GM12872 (cell line): ENCODE data around the gene NASP.

Source experiments
- TF ChIP-seq, protein P1 (sequence below): IDR thresholded peaks from 3 replicates; pipeline ENCODE4 v1.5.1; 2011; ENCODE audit warnings: low read depth, mild to moderate bottlenecking, low read length, moderate library complexity; ENCODE audit not compliant: insufficient read depth

NASP gene

GRCh38 chr1:45615885-45616284 is 32.0 kb downstream of the NASP start:
- TF ChIP-seq, protein P1, sequence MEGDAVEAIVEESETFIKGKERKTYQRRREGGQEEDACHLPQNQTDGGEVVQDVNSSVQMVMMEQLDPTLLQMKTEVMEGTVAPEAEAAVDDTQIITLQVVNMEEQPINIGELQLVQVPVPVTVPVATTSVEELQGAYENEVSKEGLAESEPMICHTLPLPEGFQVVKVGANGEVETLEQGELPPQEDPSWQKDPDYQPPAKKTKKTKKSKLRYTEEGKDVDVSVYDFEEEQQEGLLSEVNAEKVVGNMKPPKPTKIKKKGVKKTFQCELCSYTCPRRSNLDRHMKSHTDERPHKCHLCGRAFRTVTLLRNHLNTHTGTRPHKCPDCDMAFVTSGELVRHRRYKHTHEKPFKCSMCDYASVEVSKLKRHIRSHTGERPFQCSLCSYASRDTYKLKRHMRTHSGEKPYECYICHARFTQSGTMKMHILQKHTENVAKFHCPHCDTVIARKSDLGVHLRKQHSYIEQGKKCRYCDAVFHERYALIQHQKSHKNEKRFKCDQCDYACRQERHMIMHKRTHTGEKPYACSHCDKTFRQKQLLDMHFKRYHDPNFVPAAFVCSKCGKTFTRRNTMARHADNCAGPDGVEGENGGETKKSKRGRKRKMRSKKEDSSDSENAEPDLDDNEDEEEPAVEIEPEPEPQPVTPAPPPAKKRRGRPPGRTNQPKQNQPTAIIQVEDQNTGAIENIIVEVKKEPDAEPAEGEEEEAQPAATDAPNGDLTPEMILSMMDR = no peak

DNA sequence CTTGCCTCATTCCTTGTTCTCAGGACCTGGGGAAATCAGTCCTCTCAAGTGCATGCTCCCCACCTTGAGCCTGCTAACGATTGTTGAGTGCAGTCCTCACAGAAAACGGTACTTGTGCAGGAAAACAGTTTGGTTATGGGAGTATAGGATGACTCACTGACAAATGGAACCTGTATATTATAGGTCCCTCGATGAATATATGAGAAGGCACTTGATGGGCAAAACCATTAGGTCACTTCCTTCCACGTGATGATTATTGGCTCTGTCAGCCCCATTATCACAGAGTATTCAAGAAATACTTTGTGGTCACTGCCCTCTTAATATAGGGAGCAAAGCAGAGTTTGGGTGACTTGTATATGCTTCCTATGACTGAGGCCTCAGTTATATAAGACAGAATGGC is 33.8 kb downstream of the NASP start:
- TF ChIP-seq, protein P1 = no peak

GRCh38 chr1:45619149-45619921 is 35.5 kb downstream of the NASP start:
- TF ChIP-seq, protein P1 = no peak

DNA sequence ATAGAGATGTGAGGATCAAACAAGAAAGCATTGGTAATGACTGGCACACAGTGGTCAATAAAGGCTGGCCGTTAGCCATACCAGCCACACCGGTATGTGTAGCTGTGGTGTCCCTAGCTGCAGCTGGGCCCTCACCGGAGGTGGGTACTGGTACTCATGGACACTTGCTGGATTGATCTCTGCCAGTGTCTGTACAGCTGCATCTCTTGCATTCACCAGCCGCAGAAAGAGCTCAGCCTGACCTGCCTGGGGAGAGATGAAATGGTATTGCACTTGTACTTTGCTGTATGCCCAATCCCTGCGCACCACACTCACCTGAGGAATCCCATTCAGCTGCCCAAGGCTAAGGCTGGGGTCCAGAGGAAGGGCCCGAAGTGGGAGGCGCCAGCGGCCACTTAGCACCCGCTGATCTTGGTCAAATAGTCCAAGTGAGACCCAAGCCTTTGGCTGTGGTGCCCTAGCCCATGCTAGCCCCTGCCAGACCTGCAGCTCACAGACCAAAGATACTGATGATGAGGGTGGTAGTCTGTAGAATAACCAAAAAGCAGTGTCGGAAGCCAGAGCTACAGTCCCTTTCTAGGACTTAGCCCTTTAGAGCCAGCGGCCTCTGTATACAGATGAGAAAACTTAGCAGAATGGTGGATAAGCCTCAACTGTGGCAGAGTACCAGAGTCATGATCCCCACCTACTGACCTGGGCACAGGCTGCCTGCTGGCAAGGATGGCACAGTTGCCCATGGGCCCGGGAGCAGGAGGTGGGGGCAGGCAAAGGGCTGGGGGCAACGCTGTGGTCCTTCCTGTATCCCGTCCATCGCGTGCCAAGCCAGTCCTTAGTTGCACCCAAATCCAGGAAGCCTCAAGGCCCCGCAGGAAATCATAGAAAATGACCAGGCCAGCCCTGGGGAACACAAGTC is 37.0 kb downstream of the NASP start:
- TF ChIP-seq, protein P1 = no peak

DNA sequence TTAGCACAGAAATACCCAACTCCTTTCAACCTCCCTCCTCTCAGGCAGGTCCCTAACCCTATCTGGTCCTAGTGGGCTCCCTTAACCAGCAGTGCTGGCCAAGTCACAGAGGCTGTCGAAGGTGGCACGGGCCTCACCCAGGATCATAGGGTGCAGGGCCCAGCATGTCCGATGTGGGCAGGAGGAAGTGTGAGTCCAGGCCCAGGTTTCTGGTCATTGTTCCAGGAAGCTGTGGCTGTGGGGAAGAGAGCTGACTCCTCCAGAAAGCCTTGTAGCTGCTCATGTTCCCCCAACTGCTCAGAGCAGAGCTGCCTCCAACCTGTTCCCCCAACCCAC is 37.6 kb downstream of the NASP start:
- TF ChIP-seq, protein P1 = no peak

DNA sequence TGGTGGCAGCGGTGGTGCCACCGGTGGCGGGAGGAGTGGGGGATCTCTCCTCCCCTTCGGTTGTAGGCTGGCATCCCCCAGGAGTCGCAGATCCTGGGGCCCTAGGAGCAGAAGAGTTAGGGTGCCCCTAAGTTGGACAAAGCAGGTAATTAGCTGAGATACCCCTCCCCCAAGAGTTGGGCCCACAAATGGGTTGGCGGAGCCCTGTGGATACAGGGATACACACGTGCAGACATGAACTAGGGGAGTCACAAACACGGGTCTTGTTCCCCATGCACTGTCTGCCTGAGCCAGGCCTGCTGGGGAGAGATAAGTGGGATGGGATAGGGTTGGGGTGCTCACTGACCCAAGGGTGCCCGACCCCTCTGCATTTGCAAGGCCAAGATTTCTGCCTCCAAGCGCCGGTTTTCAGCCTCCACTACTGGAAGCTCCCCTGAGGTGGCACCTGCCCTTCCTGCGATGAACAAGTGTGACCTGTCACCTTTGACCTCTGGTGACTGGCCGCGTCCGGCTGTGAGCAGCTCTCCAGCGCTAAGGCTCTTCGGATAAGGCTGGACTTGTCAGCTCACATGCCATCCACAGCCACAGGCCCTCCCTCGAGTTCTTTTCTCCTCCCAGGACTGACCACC is 38.2 kb downstream of the NASP start:
- TF ChIP-seq, protein P1 = no peak
